Aorta (tissue), 5 donors: Measurements from ENCODE around the gene PRPS2. TPM values are rescaled to one million over a fixed set of nuclear protein-coding genes. Genes with fewer than 3 reads are reported as not detected.

Source experiments
- ATAC-seq: fragments of 200-7000 bp; cut with Tn5 transposase; one replicate; pipeline ENCODE4 v1.9.1; 2022; ENCODE audit warnings: moderate library complexity; ENCODE audit not compliant: low FRiP score
- DNase-seq, 2 donors: peaks; one replicate each; pipeline ENCODE4 v3.0.0-alpha.2; 2020
- H3K27ac ChIP-seq, 2 donors: one replicate each; pipeline ENCODE4 v1.5.1; 2013; ENCODE audit warnings: low read length in 2 of 2, mild to moderate bottlenecking in 2 of 2, moderate library complexity in 2 of 2, control low read depth in 1 of 2, inconsistent platforms in 1 of 2, low read depth in 1 of 2
- H3K27me3 ChIP-seq, 2 donors: one replicate each; pipeline ENCODE4 v1.6.1; 2013; ENCODE audit warnings: control low read depth in 1 of 2, low read length in 1 of 2, mild to moderate bottlenecking in 1 of 2, moderate library complexity in 1 of 2; ENCODE audit not compliant: insufficient read depth in 2 of 2, control insufficient read depth in 1 of 2
- H3K36me3 ChIP-seq, 2 donors: one replicate each; pipeline ENCODE4 v1.6.1; 2013; ENCODE audit warnings: control low read depth in 1 of 2, low read length in 1 of 2, mild to moderate bottlenecking in 1 of 2; ENCODE audit not compliant: insufficient read depth in 2 of 2, control insufficient read depth in 1 of 2
- H3K4me1 ChIP-seq, 2 donors: one replicate each; pipeline ENCODE4 v1.6.1; 2013; ENCODE audit warnings: low read length in 2 of 2, control low read depth in 1 of 2, mild to moderate bottlenecking in 1 of 2, moderate library complexity in 1 of 2; ENCODE audit not compliant: insufficient read depth in 2 of 2, control insufficient read depth in 1 of 2
- H3K4me3 ChIP-seq, 2 donors: one replicate each; pipeline ENCODE4 v1.5.1; 2013; ENCODE audit warnings: low read length in 2 of 2, control low read depth in 1 of 2, mild to moderate bottlenecking in 1 of 2
- H3K9me3 ChIP-seq: one replicate; pipeline ENCODE4 v1.6.1; 2013; ENCODE audit warnings: mild to moderate bottlenecking, low read length; ENCODE audit not compliant: control insufficient read depth
- WGBS, 2 donors: extraction: QIAGEN DNeasy Blood & Tissue Kit; methylation state at CpG; one replicate each; pipeline ENCODE4 v1.1.7; 2013; 5-methylcytosine and 5-hydroxymethylcytosine counted together
- intact Hi-C, 2 donors: fragments of 100-400 bp; cut with DNase I; formaldehyde crosslinking; loops; one replicate each; pipeline versions ENCODE4 v1.14.2 to v1.15.0; 2022
- polyA plus RNA-seq, 2 donors: library from polyadenylated mRNA; stranded (reverse); fragments of 200-250 nt; gene quantifications; one replicate each; pipeline ENCODE4 v1.2.3, GENCODE V29; 2013
- total RNA-seq, 2 donors: library from RNA; stranded (reverse); fragmentation: NEBNext Ultra II Directional; extraction: Animal tissue kit (Norgen Biotek cat#: 25700); gene quantifications; one replicate each; pipeline ENCODE4 v1.2.1, GENCODE V29; 2021
- donor health status: healthy with polysubstance abuse.
- donor health status: Bipolar disorder and iron deficiency.
- donor health status: DM: no; HTN: no; CAD: no.
- donor health status: DM: no; HTN: no; CAD: no.
- donor health status: DM: yes; HTN: yes; CAD: no.

PRPS2 gene
- total and polyA plus RNA-seq, 4 donors: 15.0 to 23.4 (median 19.9) TPM

- Histone ChIP-seq H3K4me3 (no peak overlapping the region), H3K27me3 (peaks cover 0 to 1% of the 10 kb centered on the region in 2 donors), H3K9me3 (no peaks in the 10 kb centered on the region), H3K4me1 (no peaks in the 10 kb centered on the region), H3K27ac (no peak overlapping the region), H3K36me3 (no peaks in the 10 kb centered on the region)
- intact Hi-C loops: no loop called here
- ATAC-seq (no peak), DNase-seq (no peak)
- WGBS, 2 donors: 41 to 56% methylated on average over 4 of the region's 4 CpGs
Observed at GRCh38 chrX:12867685-12868084, 76.5 kb downstream of the PRPS2 start.

GRCh38 chrX:12868747-12869146 is 77.5 kb downstream of the PRPS2 start:
- H3K4me3 ChIP-seq: no peak overlapping the region
- H3K36me3 ChIP-seq: no peaks in the 10 kb centered on the region
- no peak overlapping the region for H3K27ac ChIP-seq
- no peak for DNase-seq
- H3K9me3 ChIP-seq: no peaks in the 10 kb centered on the region
- peaks cover 0 to 1% of the 10 kb centered on the region in 2 donors for H3K27me3 ChIP-seq
- no peak for ATAC-seq
- WGBS, 2 donors: 81 to 93% methylated on average over 4 of the region's 4 CpGs
- intact Hi-C loops: no loop called here
- no peaks in the 10 kb centered on the region for H3K4me1 ChIP-seq

- intact Hi-C loops: no loop called here
- WGBS, 2 donors: 64 to 83% methylated on average over 6 of the region's 6 CpGs
- no peak for ATAC-seq
- Histone ChIP-seq H3K9me3 (no peaks in the 10 kb centered on the region), H3K4me3 (no peak overlapping the region), H3K36me3 (no peaks in the 10 kb centered on the region), H3K4me1 (no peaks in the 10 kb centered on the region), H3K27me3 (no peaks in the 10 kb centered on the region), H3K27ac (no peak overlapping the region)
- DNase-seq: no peak
Observed at GRCh38 chrX:12871257-12871656, 80.0 kb downstream of the PRPS2 start.

- ATAC-seq: no peak
- WGBS, 2 donors: 80 to 81% methylated on average over 4 of the region's 4 CpGs
- H3K27me3 ChIP-seq: no peaks in the 10 kb centered on the region
- no peaks in the 10 kb centered on the region for H3K9me3 ChIP-seq
- H3K27ac ChIP-seq: no peak overlapping the region
- DNase-seq: no peak
- H3K4me1 ChIP-seq: no peaks in the 10 kb centered on the region
- intact Hi-C loops: no loop called here
- H3K4me3 ChIP-seq: no peak overlapping the region
- no peaks in the 10 kb centered on the region for H3K36me3 ChIP-seq
Observed at GRCh38 chrX:12872741-12873140, 81.5 kb downstream of the PRPS2 start.

Other genes with a start within 250 kb of the PRPS2 start
- 1 to 10 TPM in 1 of 2 donors, under 1 TPM in 1; 0.91 to 6.4 TPM for gene TLR7, start 75.7 kb downstream of the PRPS2 start, total RNA-seq
- 1 to 10 TPM in 1 of 2 donors, under 1 TPM in 1; 0.08 to 1.8 TPM for gene TLR7, start 75.7 kb downstream of the PRPS2 start, polyA plus RNA-seq
- 1 to 10 TPM; 3.3 to 7.0 TPM for gene TLR8, start 115.2 kb downstream of the PRPS2 start, total RNA-seq
- gene TLR8, start 115.2 kb downstream of the PRPS2 start, polyA plus RNA-seq: 1 to 10 TPM in 1 of 2 donors, under 1 TPM in 1; 0.51 to 1.6 TPM
- 1,000 to 10,000 TPM; 2,762 to 3,390 TPM for gene TMSB4X, start 183.7 kb downstream of the PRPS2 start, total RNA-seq
- gene TMSB4X, start 183.7 kb downstream of the PRPS2 start, polyA plus RNA-seq: over 10,000 TPM in 1 of 2 donors, 1,000 to 10,000 TPM in 1; 8,938 to 17,543 TPM